Measurements from ENCODE around the gene ATP5PD.
"Not testable (repeated sequence)": the region's sequence is repeated elsewhere in the genome, so short reads cannot be mapped to it uniquely, and the experiment has no call there.

ATP5PD gene

DNA sequence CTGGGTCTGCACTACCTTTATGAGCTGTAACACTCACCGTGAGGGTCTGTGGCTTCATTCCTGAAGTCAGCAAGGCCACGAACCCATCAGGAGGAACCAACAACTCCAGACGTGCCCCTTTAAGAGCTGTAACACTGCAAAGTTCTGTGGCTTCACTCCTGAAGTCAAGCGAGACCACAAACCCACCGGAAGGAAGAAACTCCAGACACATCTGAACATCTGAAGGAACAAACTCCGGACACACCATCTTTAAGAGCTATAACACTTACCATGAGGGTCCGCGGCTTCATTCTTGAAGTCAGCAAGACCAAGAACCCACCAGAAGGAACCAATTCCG, 21.4 kb downstream of the ATP5PD start:
- DNase-seq (ENCODE audit: low read depth in 2 of 2, low spot score in 1 of 2), result not testable (repeated sequence)

DNA sequence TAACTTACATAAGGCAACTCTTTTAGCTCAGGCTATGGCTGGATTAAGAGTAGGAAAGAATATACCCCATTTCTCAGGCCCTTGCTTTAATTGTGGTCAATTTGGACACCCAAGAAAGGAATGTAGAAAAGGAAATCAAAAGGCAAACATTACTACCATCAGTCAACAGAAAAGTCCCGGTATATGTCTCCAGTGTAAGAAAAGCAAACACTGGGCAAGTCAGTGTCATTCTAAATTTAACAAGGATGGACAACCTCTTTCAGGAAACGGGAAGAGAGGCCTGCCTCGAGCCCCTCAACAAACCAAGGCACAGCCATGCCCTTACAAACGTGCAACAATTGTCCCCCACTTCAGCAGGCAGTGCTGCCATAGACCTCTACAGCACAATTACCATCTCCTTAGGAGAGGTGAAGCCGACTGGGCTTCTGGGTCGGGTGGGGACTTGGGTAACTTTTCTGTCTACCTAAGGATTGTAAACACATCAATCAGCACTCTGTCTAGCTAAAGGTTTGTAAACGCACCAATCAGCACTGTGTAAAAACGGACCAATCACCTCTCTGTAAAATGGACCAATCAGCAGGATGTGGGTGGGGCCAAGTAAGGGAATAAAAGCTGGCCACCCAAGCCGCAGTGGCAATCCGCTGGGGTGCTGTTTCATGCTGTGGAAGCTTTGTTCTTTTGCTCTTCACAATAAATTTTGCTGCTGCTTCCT, 21.9 kb downstream of the ATP5PD start:
- DNase-seq (ENCODE audit: low read depth in 2 of 2, low spot score in 1 of 2), result no peak

DNA sequence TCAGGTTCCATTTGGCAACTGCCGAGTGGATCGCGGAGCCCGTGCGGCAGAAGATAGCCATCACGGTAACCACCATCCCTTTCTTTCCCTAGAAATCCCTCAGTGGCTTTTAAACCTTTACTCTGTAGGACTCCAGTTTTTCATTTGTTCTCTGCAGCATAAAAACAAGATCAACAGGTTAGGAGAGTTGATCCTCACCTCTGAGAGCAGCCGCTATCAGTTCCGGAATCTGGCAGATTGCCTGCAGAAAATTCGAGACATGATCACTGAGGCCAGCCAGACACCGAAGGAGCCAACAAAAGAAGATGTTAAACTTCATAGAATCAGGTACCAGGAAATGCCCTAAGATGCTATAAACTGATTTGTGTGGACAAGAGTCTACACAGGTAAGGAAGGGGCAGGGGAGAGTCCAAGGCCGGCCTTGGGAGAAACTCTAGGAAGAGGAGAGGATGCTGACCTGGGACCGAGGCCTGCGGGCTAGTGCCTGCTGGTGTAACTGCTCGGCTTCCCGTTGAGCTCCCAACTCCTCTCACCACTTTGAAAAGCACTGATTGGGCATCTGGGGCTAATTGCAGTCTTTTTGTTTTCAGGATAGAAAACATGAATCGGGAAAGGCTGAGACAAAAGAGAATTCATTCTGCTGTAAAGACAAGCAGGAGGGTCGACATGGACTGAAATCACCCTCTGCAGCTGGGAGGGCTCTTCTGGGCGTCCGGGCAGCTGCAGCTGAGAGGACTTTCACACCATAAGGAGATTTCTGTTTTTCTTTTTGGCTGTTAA, 26.2 kb downstream of the ATP5PD start:
- DNase-seq (ENCODE audit: low read depth in 2 of 2, low spot score in 1 of 2), result no peak

DNA sequence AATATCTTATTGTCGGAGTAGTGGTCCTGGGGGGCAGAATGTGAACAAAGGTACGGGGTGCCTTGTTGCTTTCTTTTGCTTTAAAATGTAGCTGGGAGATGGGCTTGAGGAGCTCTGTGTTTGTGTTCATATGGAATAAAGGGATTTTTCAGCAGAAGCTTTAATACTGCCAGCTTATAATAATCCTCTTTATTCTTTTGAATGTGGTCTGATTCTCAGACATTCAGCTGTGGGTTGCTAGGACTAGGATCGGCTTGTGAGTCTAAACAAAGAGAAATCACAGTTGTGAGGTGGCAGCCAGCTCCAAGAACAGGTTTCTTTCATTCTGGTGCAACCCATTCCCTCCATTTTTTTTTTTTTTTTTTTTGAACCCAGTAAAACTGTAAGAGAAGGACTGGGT, 27.1 kb downstream of the ATP5PD start:
- DNase-seq (ENCODE audit: low read depth in 2 of 2, low spot score in 1 of 2), result no peak

DNA sequence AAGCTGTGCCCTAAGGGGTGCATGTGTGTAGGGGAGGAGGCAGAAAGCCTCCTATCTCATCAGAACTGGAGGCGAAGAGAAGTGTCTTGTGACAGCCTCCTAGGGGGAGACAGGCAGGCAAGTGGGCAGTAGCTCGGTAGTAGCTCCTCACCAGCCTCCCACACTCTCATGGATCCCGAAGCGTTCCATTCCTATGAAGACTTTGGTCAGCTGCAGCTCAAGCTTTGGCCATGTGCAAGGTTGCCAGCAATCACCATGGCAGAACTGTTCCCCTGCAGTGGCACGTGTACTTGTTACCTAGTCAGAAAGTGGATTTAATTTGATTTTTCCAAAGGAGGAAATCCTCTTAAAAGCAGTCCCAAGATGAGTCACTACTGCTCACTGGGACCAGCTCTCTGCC, 27.6 kb downstream of the ATP5PD start:
- no peak for DNase-seq (ENCODE audit: low read depth in 2 of 2, low spot score in 1 of 2)

DNA sequence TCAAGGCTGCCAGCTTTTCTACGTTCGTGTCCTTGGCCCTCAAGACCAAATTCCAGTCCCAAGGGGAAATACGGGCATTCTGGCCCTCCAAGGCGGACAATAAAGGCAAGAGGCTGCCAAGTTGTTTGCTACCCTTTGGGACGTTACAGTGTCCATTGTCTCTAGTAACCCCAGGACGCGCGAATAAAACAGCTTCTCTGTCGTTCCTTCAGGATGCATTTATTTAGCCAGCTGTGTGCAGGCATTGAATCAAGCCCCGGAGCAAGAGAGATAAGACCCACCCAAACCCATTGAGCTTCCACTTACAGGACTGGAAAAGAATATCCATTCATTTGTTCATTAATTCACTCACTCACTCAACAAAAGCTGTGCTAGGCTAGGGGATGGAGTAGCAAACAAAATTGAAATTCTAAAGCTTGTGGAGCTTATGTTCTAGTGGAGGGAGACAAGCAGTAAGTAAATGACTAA, 33.6 kb downstream of the ATP5PD start:
- no peak for DNase-seq (ENCODE audit: low read depth in 2 of 2, low spot score in 1 of 2)

DNA sequence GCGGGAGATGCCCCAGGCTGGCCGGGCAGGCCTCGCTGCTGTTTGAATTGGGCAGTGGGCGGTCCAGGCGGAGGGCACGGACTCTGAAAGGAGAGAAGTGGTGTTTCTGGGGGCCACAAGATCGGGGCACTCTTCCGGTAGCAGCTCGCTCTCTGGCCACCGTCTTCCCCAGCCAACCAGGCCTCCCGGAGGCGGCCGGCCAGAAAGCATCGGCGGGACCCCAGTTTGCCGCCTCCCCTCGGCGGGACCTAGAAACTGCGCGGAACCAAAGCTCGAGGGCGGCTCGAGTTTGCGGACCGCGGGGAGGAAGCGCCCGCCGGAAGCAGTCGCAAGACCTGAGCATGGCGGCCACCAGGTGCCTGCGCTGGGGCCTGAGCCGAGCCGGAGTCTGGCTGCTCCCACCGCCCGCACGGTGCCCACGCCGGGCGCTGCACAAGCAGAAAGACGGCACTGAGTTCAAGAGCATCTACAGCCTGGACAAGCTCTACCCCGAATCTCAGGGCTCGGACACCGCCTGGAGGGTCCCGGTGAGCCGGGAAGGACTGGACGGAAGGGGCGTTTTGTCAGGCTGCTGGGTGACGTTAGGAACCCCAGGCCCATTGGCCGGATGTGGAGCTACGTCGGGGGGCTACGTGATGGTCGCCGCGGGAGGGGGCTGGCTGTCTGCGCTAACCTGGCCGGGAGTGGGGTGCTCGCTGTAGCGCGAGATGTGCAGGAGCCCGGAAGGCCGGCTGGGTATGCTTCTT, 34.2 kb downstream of the ATP5PD start, which contains the start of gene MRPL58:
TSS of gene MRPL58 (plus strand) at position 325 of the 746 bp plus-strand sequence. CDS start at position 342, 17 bp downstream.
- peak; percentile 49 to 63 for DNase-seq (ENCODE audit: low read depth in 2 of 2, low spot score in 1 of 2)

DNA sequence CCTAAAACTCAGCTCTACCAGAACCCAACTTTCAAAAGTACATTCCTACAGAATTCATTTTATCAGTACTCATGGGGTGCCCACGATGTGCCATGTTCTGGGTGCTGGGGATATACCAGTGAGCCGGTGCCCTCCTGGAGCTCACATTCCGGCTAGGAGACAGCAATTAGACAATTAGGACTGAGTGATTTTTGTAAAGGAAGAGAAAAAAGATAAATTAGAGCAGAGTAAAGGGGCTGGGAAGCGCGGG, 34.7 kb downstream of the ATP5PD start:
- DNase-seq (ENCODE audit: low read depth in 2 of 2, low spot score in 1 of 2), result no peak

DNA sequence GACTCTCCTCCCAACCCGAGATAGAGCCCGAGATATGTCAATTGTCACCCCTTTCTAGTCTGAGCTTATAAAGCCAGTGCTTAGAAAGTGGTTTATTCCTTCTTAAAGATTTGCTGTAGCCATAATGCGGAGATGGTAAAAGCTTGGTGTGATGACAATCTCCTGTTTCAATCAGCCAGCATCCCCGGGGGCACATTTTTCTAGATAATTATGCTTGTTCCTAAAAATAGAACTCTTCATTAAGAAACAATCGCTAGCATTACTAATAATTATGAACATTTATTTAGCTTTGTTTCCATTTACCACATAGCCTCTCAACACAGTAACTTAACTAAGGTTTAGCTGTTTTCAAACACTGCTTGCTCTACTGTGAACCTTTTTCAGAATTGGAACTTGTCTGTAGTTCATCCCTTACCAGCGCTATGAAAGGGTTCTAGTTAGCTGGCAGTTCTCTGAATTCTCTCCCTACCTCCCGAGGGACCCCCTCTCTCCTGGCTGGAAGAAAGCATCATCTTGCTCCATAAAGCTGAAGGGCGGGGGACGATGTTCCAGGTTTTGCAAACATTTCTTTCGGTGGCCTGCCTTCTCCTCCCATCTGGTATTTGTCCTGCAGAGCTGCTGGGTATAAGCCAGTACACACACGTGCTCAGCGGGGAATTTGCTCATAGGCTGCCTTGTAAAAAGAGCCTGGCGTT, 35.2 kb downstream of the ATP5PD start:
- no peak for DNase-seq (ENCODE audit: low read depth in 2 of 2, low spot score in 1 of 2)

DNA sequence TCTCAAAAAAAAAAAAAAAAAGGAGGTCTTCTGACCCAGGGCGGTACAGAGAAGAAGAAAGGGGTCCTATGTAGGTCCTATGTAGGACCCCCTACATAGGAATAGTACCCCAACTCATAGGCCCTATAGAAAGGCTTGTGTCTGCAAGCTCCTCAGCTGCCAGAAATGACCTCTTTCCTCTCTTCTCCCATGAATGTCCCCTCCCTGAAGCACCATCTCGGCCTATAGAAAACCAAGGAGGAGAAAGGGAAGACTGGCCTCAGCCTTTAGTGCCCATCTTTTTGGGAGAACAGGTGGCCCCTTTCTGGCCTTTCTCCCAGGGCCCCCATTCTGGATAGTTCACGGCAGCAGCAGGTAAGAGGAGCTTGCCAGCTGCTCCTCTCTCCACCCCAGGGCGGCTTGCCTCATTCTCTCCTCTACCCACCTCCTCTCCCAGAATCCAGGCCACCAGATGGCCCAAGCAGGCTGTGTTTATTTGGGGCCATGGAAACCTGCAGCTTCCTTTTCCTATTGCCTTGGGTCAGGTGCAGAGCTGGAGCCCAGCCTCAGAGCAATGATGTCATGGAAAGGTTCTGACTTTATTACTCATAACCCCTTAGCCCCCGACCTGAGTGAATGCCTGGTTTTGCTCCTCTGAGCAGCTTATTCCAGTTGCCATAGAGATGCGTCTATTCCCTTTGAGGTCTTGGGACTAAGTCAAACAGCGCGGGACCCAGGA, 35.9 kb downstream of the ATP5PD start:
- no peak for DNase-seq (ENCODE audit: low read depth in 2 of 2, low spot score in 1 of 2)

DNA sequence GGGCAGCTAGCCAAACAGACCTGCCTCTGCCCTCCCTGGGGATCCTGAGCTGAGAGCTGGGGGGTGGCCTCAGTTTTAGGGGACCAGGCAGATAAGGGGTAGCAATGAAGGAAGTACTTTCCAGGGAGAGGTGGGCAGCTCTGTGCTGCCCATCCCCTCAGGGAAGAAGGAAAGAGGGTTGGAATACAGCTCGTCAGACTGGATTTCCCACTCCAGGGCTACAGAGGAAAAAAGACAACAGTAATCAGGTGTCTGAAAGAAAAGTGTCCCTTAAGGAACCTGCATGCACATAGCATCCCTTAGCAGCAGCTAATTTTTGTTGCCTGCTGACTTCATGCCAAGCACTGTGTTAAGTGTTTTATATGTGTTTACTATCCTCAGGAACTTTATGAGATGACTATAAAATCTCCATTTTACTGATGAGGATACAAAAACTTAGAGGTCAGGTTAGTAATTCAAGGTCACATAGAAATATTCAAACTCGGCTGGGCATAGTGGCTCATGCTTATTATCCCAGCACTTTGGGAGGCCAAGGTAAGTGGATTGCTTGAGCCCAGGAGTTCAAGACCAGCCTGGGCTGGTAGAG, 37.5 kb downstream of the ATP5PD start:
- DNase-seq (ENCODE audit: low read depth in 2 of 2, low spot score in 1 of 2), result no peak

DNA sequence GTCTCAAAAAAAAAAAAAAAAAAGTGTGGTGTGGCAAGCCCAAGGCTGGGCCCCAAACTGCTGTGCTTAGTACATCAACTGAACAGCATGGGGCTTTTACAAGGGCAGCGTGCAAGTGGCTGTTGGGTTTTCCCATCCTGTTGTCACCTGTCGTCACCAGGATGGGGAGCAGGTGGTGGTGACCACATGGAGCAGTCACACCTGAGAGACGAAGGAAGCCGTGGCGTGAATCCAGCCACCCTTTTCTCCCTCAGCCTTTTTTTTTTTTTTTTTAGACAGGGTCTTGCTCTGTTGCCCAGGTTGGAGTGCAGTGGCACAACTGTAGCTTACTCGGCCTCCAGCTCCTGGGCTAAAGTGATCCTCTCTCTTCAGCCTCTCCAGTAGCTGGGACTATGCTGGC, 38.4 kb downstream of the ATP5PD start:
- no peak for DNase-seq (ENCODE audit: low read depth in 2 of 2, low spot score in 1 of 2)

DNA sequence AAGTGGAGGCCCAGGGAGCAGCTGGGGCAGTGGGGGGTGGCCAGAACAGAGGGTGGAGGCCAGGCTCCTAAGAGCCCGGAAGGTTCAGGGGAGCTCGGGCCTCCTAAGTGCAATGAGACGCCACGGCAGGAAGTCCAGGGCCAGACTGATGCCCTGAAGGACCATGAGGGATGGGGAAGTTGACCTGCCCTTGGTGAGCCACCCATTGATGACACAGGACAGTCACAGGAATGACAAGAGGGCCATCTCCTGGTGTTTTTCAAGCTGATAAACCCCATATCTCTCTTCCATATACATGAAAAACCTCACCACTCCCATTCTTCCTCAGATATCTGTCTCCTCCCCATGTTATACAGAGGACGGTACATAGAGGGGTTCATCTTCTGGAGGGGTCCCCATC, 40.1 kb downstream of the ATP5PD start:
- no peak for DNase-seq (ENCODE audit: low read depth in 2 of 2, low spot score in 1 of 2)

DNA sequence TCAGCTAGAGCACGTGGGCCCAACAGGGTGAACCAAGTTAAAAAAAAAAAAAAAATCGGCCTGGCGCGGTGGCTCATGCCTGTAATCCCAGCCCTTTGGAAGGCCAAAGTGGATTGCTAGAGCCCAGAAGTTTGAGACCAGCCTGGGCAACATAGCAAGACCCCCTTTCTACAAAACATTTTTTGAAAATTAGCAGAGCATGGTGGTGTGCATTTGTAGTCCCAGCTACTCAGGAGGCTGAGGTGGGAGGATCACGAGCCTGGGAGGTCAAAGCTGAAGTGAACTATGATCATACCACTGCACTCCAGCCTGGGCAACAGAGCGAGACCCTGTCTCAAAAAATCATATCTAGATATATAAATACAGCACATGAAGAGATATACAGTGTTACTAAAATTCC, 40.7 kb downstream of the ATP5PD start:
- DNase-seq (ENCODE audit: low read depth in 2 of 2, low spot score in 1 of 2), result not testable (repeated sequence)

DNA sequence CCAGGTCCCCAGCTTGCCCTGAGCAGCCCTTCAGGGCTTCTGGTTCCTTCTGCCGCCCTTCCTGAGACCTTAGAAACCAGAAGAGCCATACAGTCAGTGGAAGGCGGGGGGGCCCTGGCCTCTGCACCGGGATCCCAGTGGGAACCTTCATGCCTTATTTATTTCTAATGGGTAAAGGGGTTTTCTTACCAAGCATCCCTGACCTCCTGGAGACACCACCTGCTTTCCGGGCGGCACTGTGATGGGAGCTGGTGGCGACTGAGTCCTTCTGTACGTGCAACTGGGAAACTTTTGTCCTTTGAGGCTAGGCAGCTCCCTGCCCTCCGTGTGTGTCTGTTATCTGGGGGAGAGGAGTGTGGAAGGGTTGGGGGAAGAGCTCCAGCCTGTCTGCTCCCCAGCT, 41.5 kb downstream of the ATP5PD start:
- DNase-seq (ENCODE audit: low read depth in 2 of 2, low spot score in 1 of 2), result no peak

DNA sequence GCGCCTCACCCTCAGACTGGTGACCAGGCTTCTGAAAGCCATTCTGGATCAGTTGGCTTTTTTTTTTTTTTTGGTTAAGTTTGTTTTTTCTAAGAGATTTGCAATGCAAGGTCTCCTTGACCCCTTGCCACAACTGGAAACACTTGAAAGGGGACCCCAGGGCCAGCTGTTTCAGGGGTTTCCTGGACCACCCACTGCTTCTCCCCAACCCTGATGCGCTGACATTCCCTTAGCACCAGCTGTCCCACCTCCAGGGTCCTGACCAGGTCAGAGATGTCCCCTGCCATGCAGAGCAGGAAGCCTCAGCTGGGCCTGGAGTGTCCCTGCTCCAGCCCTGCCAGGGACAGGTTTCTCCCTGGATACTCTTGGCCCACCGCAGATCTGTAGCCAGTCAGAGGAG, 42.4 kb downstream of the ATP5PD start:
- DNase-seq (ENCODE audit: low read depth in 2 of 2, low spot score in 1 of 2), result no peak

DNA sequence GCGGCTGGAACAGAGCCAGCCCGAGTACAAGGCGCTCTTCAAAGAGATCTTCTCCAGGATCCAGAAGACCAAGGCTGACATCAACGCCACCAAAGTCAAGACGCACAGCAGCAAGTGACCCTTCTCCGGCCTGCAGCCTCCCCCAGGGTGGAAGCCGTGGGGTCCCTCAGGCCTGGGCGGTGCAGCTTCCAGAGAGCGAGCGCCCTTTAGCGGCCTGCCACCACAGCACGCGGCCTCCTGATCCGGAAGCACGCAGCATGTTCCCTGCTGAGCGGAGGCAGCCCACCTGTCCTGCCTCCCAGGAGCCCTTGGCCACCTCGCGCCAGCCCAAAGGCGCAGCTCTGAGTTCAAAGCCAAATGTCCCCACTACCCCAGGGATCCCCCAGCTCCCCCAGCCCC, 42.8 kb downstream of the ATP5PD start:
- no peak for DNase-seq (ENCODE audit: low read depth in 2 of 2, low spot score in 1 of 2)

DNA sequence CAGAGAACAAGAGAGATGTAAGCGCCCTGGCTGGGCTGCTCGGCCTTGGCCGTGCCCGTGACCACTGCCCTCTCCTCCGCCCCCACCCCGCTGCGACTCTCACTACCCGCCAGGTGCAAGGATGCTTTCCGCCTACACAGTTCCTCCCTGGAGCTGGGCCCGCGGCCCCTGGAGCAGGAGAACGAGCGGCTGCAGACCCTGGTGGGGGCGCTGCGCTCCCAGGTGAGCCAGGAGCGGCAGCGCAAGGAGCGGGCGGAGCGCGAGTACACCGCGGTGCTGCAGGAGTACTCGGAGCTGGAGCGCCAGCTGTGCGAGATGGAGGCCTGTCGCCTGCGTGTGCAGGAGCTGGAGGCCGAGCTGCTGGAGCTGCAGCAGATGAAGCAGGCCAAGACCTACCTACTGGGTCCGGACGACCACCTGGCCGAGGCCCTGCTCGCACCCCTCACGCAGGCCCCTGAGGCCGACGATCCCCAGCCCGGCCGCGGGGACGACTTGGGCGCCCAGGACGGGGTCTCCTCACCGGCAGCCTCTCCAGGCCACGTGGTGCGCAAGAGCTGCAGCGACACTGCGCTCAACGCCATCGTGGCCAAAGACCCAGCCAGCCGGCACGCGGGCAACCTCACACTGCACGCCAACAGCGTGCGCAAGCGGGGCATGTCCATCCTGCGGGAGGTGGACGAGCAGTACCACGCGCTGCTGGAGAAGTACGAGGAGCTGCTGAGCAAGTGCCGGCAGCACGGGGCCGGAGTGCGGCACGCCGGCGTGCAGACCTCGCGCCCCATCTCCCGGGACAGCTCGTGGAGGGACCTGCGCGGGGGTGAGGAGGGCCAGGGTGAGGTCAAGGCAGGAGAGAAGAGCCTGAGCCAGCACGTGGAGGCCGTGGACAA, 43.5 kb downstream of the ATP5PD start:
- no peak for DNase-seq (ENCODE audit: low read depth in 2 of 2, low spot score in 1 of 2)
